GM19395 (cell line): ENCODE results near the gene ELAC2.

ENCODE experiments used
- ATAC-seq: cut with Tn5 transposase; IDR thresholded peaks from one replicate; pipeline ENCODE4 v1.9.1; 2021; ENCODE audit warnings: mild to moderate bottlenecking, moderate library complexity; ENCODE audit not compliant: unreplicated experiment

ELAC2 gene

DNA sequence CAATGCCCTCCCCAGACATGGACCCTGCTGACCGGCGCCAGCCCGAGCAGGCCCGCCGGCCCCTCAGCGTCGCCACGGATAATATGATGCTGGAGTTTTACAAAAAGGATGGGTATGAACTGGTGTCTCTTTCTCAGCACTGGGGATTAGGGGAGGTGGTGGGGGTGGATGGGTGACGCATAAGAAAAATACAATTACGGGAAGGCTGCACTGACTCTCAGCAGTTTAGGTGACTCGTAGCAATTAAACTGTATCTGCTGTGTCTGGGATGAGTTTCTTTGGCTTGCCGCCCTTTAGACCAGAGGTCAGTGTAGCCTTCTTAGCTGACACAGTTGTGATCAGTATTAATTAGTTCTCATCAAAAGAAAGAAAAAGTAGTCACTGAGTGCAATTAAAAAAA lies 59.0 kb downstream of the ELAC2 start:
- ATAC-seq: no peak

DNA sequence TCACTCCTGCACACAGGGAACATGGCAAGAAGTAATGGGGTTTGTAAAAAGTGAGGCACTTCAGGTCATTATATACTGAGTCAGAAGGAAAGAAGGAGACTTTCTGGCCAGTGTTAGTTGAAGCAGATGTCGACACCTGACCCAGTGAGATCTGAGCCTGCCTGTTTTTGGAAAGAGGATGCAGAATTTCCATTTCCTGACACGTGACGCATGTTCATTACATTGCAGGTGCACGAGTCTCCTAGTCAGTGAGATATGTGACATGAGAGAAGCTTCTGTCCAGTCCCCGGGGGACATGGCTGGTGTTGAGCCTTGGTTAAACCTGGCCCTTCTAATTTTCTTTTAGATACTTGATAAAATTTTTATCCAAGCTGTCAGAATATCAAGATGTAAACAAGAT lies 62.3 kb downstream of the ELAC2 start:
- ATAC-seq: no peak

GRCh38 chr17:12953156-12953555 lies 64.7 kb downstream of the ELAC2 start:
- no peak for ATAC-seq

DNA sequence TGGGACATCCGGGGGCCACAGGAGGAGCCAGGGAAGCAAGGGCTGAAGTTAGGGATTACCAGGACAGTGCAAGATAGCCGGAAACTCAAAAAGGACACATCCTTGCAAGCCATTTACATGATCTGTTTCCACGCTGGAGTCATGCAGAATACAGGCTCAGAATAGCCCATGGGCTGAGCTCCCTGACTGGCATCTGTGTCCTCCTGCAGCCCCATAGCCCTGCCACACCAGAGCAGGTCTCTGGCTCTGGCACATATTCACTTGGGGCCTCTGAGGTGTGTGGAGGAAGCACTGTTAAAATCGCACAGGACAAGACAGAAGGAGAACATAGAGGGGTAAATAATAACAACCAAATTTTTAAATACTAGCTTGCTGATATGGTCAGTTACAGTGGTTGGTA lies 65.8 kb downstream of the ELAC2 start:
- ATAC-seq: no peak

DNA sequence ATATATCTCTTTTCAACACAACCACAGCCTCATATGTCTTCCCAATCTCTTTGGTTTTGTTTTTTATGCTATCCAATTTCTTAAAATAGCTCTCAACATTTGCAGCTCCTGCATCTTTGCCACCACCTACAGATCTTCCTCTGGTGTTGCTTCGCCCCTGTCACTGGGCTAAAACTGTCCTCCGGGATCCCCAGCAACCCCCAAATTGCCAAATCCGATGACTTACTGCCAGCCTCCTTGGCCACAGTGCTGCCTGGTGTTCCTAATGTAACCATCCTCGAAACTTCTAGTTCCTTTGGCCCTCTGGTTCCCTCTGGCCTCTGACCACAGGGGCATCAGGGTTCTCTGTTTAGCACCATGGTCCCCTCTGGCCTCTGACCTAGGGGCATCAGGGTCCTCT lies 70.8 kb downstream of the ELAC2 start:
- no peak for ATAC-seq
